Suppressor macrophage (primary cell): ENCODE measurements around the gene ANKH.
"Not testable (repeated sequence)": the region's sequence is repeated elsewhere in the genome, so short reads cannot be mapped to it uniquely, and the experiment has no call there.

ENCODE experiments used
- DNase-seq, 4 experiments: peaks; one replicate each; pipeline ENCODE4 v3.0.0-alpha.2; 2020 to 2022

Gene ANKH

GRCh38 chr5:14824499-14824898 lies 47.1 kb downstream of the ANKH start:
- no peak for DNase-seq

GRCh38 chr5:14821100-14821845 lies 50.3 kb downstream of the ANKH start:
- DNase-seq: peak in 1 of 4 experiments; percentile 23

- DNase-seq: no peak
Observed at GRCh38 chr5:14818931-14819790, 52.4 kb downstream of the ANKH start.

- not testable (repeated sequence) for DNase-seq
Observed at GRCh38 chr5:14817762-14818136, 53.8 kb downstream of the ANKH start.

GRCh38 chr5:14816999-14817761 lies 54.4 kb downstream of the ANKH start:
- DNase-seq: peak in 2 of 4 experiments; percentile 16 to 43

- DNase-seq: no peak
Observed at GRCh38 chr5:14816374-14816998, 55.1 kb downstream of the ANKH start.

GRCh38 chr5:14813747-14814146 lies 57.8 kb downstream of the ANKH start:
- no peak for DNase-seq

- peak in 1 of 4 experiments; percentile 22 for DNase-seq
Observed at GRCh38 chr5:14812166-14812565, 59.4 kb downstream of the ANKH start.

GRCh38 chr5:14810928-14811572 lies 60.5 kb downstream of the ANKH start:
- DNase-seq: no peak

GRCh38 chr5:14810282-14810681 lies 61.3 kb downstream of the ANKH start:
- DNase-seq: no peak

GRCh38 chr5:14809369-14810155 lies 62.0 kb downstream of the ANKH start:
- peak; percentile 88 to 97 (median 94) for DNase-seq

- DNase-seq: no peak
Observed at GRCh38 chr5:14807471-14807870, 64.1 kb downstream of the ANKH start.

- DNase-seq: peak; percentile 15 to 56 (median 27)
Observed at GRCh38 chr5:14806456-14806855, 65.1 kb downstream of the ANKH start.

GRCh38 chr5:14802541-14802940 lies 69.0 kb downstream of the ANKH start:
- no peak for DNase-seq

- no peak for DNase-seq
Observed at GRCh38 chr5:14801792-14802191, 69.8 kb downstream of the ANKH start.

GRCh38 chr5:14797385-14797784 lies 74.2 kb downstream of the ANKH start:
- DNase-seq: not testable (repeated sequence)

GRCh38 chr5:14794583-14795230 lies 76.9 kb downstream of the ANKH start:
- DNase-seq: no peak

GRCh38 chr5:14793851-14794250 lies 77.7 kb downstream of the ANKH start:
- DNase-seq: no peak

- no peak for DNase-seq
Observed at GRCh38 chr5:14790911-14791310, 80.7 kb downstream of the ANKH start.

GRCh38 chr5:14790220-14790619 lies 81.4 kb downstream of the ANKH start:
- DNase-seq: no peak
